Nephron (organoid): ENCODE measurements around the gene HS3ST3A1.

Experiments
- H3K27ac Mint-ChIP-seq, 3 experiments: 2 replicates each; pipeline ENCODE4 v1.8.0; 2020; ENCODE audit warnings: mixed read lengths in 3 of 3, mild to moderate bottlenecking in 2 of 3, moderate library complexity in 1 of 3
- H3K27me3 Mint-ChIP-seq: 2 replicates; pipeline ENCODE4 v1.8.0; 2021; ENCODE audit warnings: low read depth, mild to moderate bottlenecking, moderate library complexity, mixed read lengths
- H3K36me3 Mint-ChIP-seq: 2 replicates; pipeline ENCODE4 v1.8.0; 2020; ENCODE audit warnings: low read depth, mixed read lengths
- H3K4me1 Mint-ChIP-seq: 2 replicates; pipeline ENCODE4 v1.8.0; 2020; ENCODE audit warnings: mixed read lengths
- H3K4me3 Mint-ChIP-seq, 3 experiments: 2 replicates each; pipeline ENCODE4 v1.8.0; 2020; ENCODE audit warnings: mild to moderate bottlenecking in 3 of 3, mixed read lengths in 3 of 3, moderate library complexity in 2 of 3
- H3K9me3 Mint-ChIP-seq: 2 replicates; pipeline ENCODE4 v1.8.0; 2020; ENCODE audit warnings: mixed read lengths
- TF ChIP-seq, protein P1 (sequence below), 3 experiments: fragments of 200-600 bp; sonication (generic); IDR thresholded peaks; one replicate each; pipeline ENCODE4 v1.5.0; 2021; ENCODE audit warnings: antibody characterized with exemption in 3 of 3; ENCODE audit not compliant: unreplicated experiment in 3 of 3

Gene HS3ST3A1

GRCh38 chr17:13485327-13485726, 116.4 kb downstream of the HS3ST3A1 start:
- no peak overlapping the region for H3K4me3 Mint-ChIP-seq
- peaks cover 8% of the 10 kb centered on the region for H3K36me3 Mint-ChIP-seq
- TF ChIP-seq, protein P1, sequence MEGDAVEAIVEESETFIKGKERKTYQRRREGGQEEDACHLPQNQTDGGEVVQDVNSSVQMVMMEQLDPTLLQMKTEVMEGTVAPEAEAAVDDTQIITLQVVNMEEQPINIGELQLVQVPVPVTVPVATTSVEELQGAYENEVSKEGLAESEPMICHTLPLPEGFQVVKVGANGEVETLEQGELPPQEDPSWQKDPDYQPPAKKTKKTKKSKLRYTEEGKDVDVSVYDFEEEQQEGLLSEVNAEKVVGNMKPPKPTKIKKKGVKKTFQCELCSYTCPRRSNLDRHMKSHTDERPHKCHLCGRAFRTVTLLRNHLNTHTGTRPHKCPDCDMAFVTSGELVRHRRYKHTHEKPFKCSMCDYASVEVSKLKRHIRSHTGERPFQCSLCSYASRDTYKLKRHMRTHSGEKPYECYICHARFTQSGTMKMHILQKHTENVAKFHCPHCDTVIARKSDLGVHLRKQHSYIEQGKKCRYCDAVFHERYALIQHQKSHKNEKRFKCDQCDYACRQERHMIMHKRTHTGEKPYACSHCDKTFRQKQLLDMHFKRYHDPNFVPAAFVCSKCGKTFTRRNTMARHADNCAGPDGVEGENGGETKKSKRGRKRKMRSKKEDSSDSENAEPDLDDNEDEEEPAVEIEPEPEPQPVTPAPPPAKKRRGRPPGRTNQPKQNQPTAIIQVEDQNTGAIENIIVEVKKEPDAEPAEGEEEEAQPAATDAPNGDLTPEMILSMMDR (IDR thresholded peaks at IDR 0.05; ENCODE audit: unreplicated experiment in 3 of 3), result no peak
- H3K27ac Mint-ChIP-seq, result no peak overlapping the region
- H3K9me3 Mint-ChIP-seq, result peaks cover 11% of the 10 kb centered on the region
- peaks cover 12% of the 10 kb centered on the region for H3K4me1 Mint-ChIP-seq
- no peaks in the 10 kb centered on the region for H3K27me3 Mint-ChIP-seq

DNA sequence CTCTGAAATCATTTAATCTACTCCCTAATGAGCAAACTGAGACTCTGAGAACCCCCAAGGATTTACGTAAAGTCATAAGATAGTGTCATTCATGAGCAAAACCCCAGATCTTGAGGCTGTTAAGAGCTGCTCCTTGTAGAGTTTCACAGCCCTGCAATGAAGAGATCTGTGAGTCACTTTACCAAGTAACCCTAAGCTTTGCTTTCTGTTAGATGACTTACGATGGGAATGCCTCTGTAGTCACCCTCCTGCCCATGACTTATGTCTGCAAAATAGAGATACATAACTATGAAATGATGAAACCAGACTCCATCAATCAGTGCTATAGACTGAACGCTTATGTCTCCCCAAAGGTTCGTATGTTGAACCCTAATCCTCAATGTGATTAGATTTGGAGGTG, 117.7 kb downstream of the HS3ST3A1 start:
- Mint-ChIP-seq H3K27ac (no peak overlapping the region), H3K4me3 (no peak overlapping the region), H3K4me1 (peaks cover 2% of the 10 kb centered on the region), H3K36me3 (peaks cover 11% of the 10 kb centered on the region), H3K9me3 (peaks cover 18% of the 10 kb centered on the region), H3K27me3 (no peaks in the 10 kb centered on the region)
- TF ChIP-seq, protein P1 (IDR thresholded peaks at IDR 0.05; ENCODE audit: unreplicated experiment in 3 of 3), result no peak

DNA sequence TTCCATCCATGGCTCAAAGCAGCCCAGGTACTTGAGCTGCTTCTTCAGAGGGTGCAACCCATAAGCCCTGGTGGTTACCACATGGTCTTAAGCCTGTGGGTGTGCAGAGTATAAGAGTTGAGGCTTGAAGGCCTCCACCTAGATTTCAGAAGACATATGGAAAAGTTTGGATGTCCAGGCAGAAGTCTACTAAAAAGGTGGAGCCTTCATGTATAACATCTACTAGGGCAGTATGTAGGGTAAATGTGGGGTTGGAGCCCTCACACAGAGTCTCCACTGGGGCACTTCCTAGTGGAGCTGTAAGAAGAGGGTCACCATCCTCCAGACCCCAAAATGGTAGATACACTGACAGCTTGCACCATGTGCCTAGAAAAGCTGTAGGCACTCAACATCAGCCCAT, 120.9 kb downstream of the HS3ST3A1 start:
- H3K9me3 Mint-ChIP-seq, result peaks cover 24% of the 10 kb centered on the region
- no peaks in the 10 kb centered on the region for H3K4me1 Mint-ChIP-seq
- peaks cover 11% of the 10 kb centered on the region for H3K36me3 Mint-ChIP-seq
- TF ChIP-seq, protein P1 (IDR thresholded peaks at IDR 0.05; ENCODE audit: unreplicated experiment in 3 of 3), result no peak
- H3K27me3 Mint-ChIP-seq, result no peaks in the 10 kb centered on the region
- no peak overlapping the region for H3K4me3 Mint-ChIP-seq
- H3K27ac Mint-ChIP-seq, result no peak overlapping the region

DNA sequence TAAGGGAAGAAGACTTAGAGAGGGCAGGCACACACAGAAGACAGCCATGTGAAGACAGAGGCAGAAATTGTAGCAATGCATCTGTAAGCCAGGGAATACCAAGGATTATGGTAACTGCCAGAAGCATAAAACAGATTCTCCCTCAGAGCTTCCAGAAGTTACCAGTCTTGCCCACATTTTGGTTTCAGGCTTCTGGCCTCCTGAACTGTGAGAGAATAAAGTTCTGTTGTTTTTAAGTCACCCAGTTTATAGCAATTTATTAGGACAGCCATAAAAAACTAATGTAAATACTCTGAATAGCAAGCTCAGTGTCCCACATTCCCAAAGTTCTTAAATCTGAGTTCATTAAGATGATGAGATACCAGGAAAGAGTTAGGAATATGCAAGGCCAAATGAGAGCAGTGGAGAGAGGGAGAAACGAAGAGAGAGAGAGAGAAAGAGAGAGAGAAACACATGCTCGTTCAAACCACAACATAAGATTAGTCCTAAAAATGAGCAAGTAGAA, 123.4 kb downstream of the HS3ST3A1 start:
- peaks cover 11% of the 10 kb centered on the region for H3K4me1 Mint-ChIP-seq
- TF ChIP-seq, protein P1 (IDR thresholded peaks at IDR 0.05; ENCODE audit: unreplicated experiment in 3 of 3), result no peak
- peaks cover 11% of the 10 kb centered on the region for H3K36me3 Mint-ChIP-seq
- no peak overlapping the region for H3K4me3 Mint-ChIP-seq
- no peak overlapping the region for H3K27ac Mint-ChIP-seq
- no peaks in the 10 kb centered on the region for H3K27me3 Mint-ChIP-seq
- H3K9me3 Mint-ChIP-seq, result peaks cover 22% of the 10 kb centered on the region

DNA sequence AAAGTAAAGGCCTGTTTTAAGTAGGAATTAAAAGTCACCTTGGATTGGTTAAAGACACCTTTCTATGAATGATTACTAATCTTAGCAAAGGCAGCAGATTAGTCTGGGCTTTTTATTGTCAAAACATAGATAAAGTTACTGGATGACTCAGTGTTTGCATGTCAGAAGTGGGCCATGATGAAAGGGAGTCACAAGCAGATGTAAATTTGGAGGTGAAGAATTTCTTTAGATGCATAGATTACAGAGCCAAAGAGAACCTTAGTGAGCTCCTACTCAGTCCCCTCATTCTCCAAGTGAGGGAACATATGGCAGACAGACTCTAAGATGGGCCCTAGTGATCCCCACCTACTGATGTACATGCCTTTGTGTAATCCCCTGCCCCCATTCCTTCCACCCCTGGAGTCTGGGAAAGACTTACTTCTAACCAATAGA, 124.5 kb downstream of the HS3ST3A1 start:
- H3K4me3 Mint-ChIP-seq, result no peak overlapping the region
- no peaks in the 10 kb centered on the region for H3K27me3 Mint-ChIP-seq
- H3K36me3 Mint-ChIP-seq, result peaks cover 11% of the 10 kb centered on the region

DNA sequence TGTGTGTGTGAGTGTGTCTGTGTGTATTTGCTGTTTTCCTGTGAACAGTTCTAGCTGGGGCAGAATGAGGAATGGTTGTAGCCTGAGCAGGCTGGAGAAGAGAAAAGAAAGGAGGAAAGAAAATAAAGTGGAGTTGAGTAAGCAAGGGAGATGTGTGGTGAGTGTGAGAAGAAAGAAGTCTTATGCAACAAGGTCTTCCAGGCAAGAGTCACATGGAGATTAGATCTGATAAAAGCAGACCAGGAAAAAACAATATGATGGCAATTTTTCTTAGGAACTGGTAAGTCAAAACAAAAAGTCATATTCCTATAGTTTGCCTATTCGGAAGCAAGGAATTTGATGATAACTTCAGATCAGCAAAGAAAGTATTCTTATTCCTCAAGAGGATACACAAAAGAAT, 125.0 kb downstream of the HS3ST3A1 start:
- TF ChIP-seq, protein P1 (IDR thresholded peaks at IDR 0.05; ENCODE audit: unreplicated experiment in 3 of 3), result no peak
- peaks cover 15% of the 10 kb centered on the region for H3K4me1 Mint-ChIP-seq
- H3K4me3 Mint-ChIP-seq, result no peak overlapping the region
- peaks cover 20% of the 10 kb centered on the region for H3K9me3 Mint-ChIP-seq
- H3K27ac Mint-ChIP-seq, result no peak overlapping the region
- peaks cover 9% of the 10 kb centered on the region for H3K36me3 Mint-ChIP-seq
- no peaks in the 10 kb centered on the region for H3K27me3 Mint-ChIP-seq

More for the DNA sequence above, 124.5 kb downstream of the HS3ST3A1 start:
- H3K27ac Mint-ChIP-seq, result no peak overlapping the region
- peaks cover 13% of the 10 kb centered on the region for H3K4me1 Mint-ChIP-seq
- peaks cover 22% of the 10 kb centered on the region for H3K9me3 Mint-ChIP-seq
- TF ChIP-seq, protein P1 (IDR thresholded peaks at IDR 0.05; ENCODE audit: unreplicated experiment in 3 of 3), result no peak
